Liver (tissue), 3 donors: ENCODE data around the gene SPATS2.

Experiments
- CTCF ChIP-seq: fragments of 150-350 bp; IDR thresholded peaks from 2 replicates; pipeline ENCODE4 v1.5.1; 2017; ENCODE audit warnings: improper control_type of control experiment, low read depth, low read length; ENCODE audit not compliant: missing input control
- EGR1 ChIP-seq, 2 donors: IDR thresholded peaks; 2 replicates each; pipeline ENCODE4 v1.6.1; 2016 to 2018; ENCODE audit warnings: antibody characterized with exemption in 2 of 2, low read depth in 2 of 2
- GABPA ChIP-seq, 2 donors: IDR thresholded peaks in 1 of 2; conservative IDR thresholded peaks in 1 of 2; 2 replicates each; pipeline ENCODE4 v1.6.1; 2016; ENCODE audit warnings: antibody characterized with exemption in 2 of 2, mild to moderate bottlenecking in 1 of 2, moderate library complexity in 1 of 2
- NR2F2 ChIP-seq: IDR thresholded peaks from 2 replicates; pipeline ENCODE4 v1.6.1; 2016; ENCODE audit warnings: antibody characterized with exemption
- RAD21 ChIP-seq, 2 donors: IDR thresholded peaks; 2 replicates each; pipeline ENCODE4 v1.6.1; 2016; ENCODE audit warnings: antibody characterized with exemption in 2 of 2, mild to moderate bottlenecking in 2 of 2
- REST ChIP-seq: IDR thresholded peaks from 2 replicates; pipeline ENCODE4 v1.6.1; 2016; ENCODE audit warnings: antibody characterized with exemption, mild to moderate bottlenecking
- RXRA ChIP-seq, 2 donors: IDR thresholded peaks; 2 replicates each; pipeline ENCODE4 v1.6.1; 2017 to 2018; ENCODE audit warnings: antibody characterized with exemption in 2 of 2, mild to moderate bottlenecking in 1 of 2
- YY1 ChIP-seq: IDR thresholded peaks from 2 replicates; pipeline ENCODE4 v1.6.1; 2016; ENCODE audit warnings: antibody characterized with exemption, mild to moderate bottlenecking
- TF ChIP-seq, protein P1 (sequence below): IDR thresholded peaks from 2 replicates; pipeline ENCODE4 v1.6.1; 2016; ENCODE audit warnings: antibody characterized with exemption
- TF ChIP-seq, protein P2 (sequence below): IDR thresholded peaks from 2 replicates; pipeline ENCODE4 v1.6.1; 2016; ENCODE audit warnings: antibody characterized with exemption
- donor health status: healthy.
- donor health status: healthy.

- TF ChIP-seq RXRA (IDR thresholded peaks at IDR 0.05) (no peak), CTCF (no peak), GABPA (IDR thresholded peaks at IDR 0.05 in 1 of 2, conservative IDR thresholded peaks at IDR 0.05 in 1 of 2) (no peak), RAD21 (IDR thresholded peaks at IDR 0.05) (no peak), YY1 (no peak), EGR1 (IDR thresholded peaks at IDR 0.05; ENCODE audit: low read depth in 2 of 2) (peak in 1 of 2 donors; percentile 88), NR2F2 (no peak), REST (no peak)
- TF ChIP-seq, protein P1, sequence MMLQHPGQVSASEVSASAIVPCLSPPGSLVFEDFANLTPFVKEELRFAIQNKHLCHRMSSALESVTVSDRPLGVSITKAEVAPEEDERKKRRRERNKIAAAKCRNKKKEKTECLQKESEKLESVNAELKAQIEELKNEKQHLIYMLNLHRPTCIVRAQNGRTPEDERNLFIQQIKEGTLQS, result no peak
- TF ChIP-seq, protein P2, sequence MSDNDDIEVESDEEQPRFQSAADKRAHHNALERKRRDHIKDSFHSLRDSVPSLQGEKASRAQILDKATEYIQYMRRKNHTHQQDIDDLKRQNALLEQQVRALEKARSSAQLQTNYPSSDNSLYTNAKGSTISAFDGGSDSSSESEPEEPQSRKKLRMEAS, result no peak
Measured at GRCh38 chr12:49346659-49347310, 20.5 kb upstream of the SPATS2 start, which contains the start of gene DNAJC22.
